ENCODE data around the gene SCMH1.
A peak's percentile ranks its signal among the peaks of the same experiment; 100 is the strongest.
"Not testable (repeated sequence)": the region's sequence is repeated elsewhere in the genome, so short reads cannot be mapped to it uniquely, and the experiment has no call there.

The SCMH1 gene

GRCh38 chr1:41272601-41273000, 30.5 kb upstream of the SCMH1 start:
- TF ChIP-seq ZNF274 (IDR thresholded peaks at IDR 0.05; ENCODE audit: low read depth, low read length) = no peak
- no peak overlapping the region for H3K4me3 ChIP-seq (ENCODE audit: low read length)

GRCh38 chr1:41268154-41268770, 26.2 kb upstream of the SCMH1 start:
- no peak for TF ChIP-seq ZNF274 (IDR thresholded peaks at IDR 0.05; ENCODE audit: low read depth, low read length)
- H3K4me3 ChIP-seq (ENCODE audit: low read length) = no peak overlapping the region

- no peak overlapping the region for H3K4me3 ChIP-seq (ENCODE audit: low read length)
- TF ChIP-seq ZNF274 (IDR thresholded peaks at IDR 0.05; ENCODE audit: low read depth, low read length) = no peak
Observed at GRCh38 chr1:41261926-41262618, 20.0 kb upstream of the SCMH1 start.

- no peak for TF ChIP-seq ZNF274 (IDR thresholded peaks at IDR 0.05; ENCODE audit: low read depth, low read length)
- no peak overlapping the region for H3K4me3 ChIP-seq (ENCODE audit: low read length)
Observed at GRCh38 chr1:41260768-41261167, 18.7 kb upstream of the SCMH1 start.

GRCh38 chr1:41259221-41259620, 17.1 kb upstream of the SCMH1 start:
- TF ChIP-seq ZNF274 (IDR thresholded peaks at IDR 0.05; ENCODE audit: low read depth, low read length) = no peak

GRCh38 chr1:41255978-41256377, 13.9 kb upstream of the SCMH1 start:
- TF ChIP-seq ZNF274 (IDR thresholded peaks at IDR 0.05; ENCODE audit: low read depth, low read length) = no peak
- H3K4me3 ChIP-seq (ENCODE audit: low read length) = no peak overlapping the region

More at GRCh38 chr1:41259221-41259620, 17.1 kb upstream of the SCMH1 start:
- H3K4me3 ChIP-seq (ENCODE audit: low read length) = no peak overlapping the region

- H3K4me3 ChIP-seq (ENCODE audit: low read length) = not testable (repeated sequence)
Observed at GRCh38 chr1:41251120-41251519, 9.0 kb upstream of the SCMH1 start.

GRCh38 chr1:41249319-41249718, 7.2 kb upstream of the SCMH1 start:
- no peak for TF ChIP-seq ZNF274 (IDR thresholded peaks at IDR 0.05; ENCODE audit: low read depth, low read length)
- H3K4me3 ChIP-seq (ENCODE audit: low read length) = no peak overlapping the region

- no peak for TF ChIP-seq ZNF274 (IDR thresholded peaks at IDR 0.05; ENCODE audit: low read depth, low read length)
- no peak overlapping the region for H3K4me3 ChIP-seq (ENCODE audit: low read length)
Observed at GRCh38 chr1:41246568-41246967, 4.5 kb upstream of the SCMH1 start.

- no peak for TF ChIP-seq ZNF274 (IDR thresholded peaks at IDR 0.05; ENCODE audit: low read depth, low read length)
- H3K4me3 ChIP-seq (ENCODE audit: low read length) = no peak overlapping the region
Observed at GRCh38 chr1:41245659-41246058, 3.6 kb upstream of the SCMH1 start.

- TF ChIP-seq ZNF274 (IDR thresholded peaks at IDR 0.05; ENCODE audit: low read depth, low read length) = no peak
- H3K4me3 ChIP-seq (ENCODE audit: low read length) = peak overlapping the region; percentile 64; the same call in 1 of the 2 replicates
Observed at GRCh38 chr1:41243079-41243385, 926 bp upstream of the SCMH1 start.

- peak overlapping the region; percentile 64 for H3K4me3 ChIP-seq (ENCODE audit: low read length)
- TF ChIP-seq ZNF274 (IDR thresholded peaks at IDR 0.05; ENCODE audit: low read depth, low read length) = no peak
Observed at GRCh38 chr1:41242342-41243078, 404 bp upstream of the SCMH1 start.

GRCh38 chr1:41241354-41241748, 755 bp downstream of the SCMH1 start:
- TF ChIP-seq ZNF274 (IDR thresholded peaks at IDR 0.05; ENCODE audit: low read depth, low read length) = no peak
- peak overlapping the region; percentile 96 for H3K4me3 ChIP-seq (ENCODE audit: low read length)

- peak overlapping the region; percentile 96 for H3K4me3 ChIP-seq (ENCODE audit: low read length)
- no peak for TF ChIP-seq ZNF274 (IDR thresholded peaks at IDR 0.05; ENCODE audit: low read depth, low read length)
Observed at GRCh38 chr1:41240781-41241353, 1.2 kb downstream of the SCMH1 start.

Measured in GM08714 (cell line).